ENCODE results near the gene WAC. TPM values are rescaled to one million over a fixed set of nuclear protein-coding genes. Genes with fewer than 3 reads are reported as not detected.

The WAC gene
- total RNA-seq, 2 experiments from 2014 or later, result 95.2 to 102 TPM

GRCh38 chr10:28533571-28534304 lies 820 bp downstream of the WAC start:
- ATAC-seq, result peak; percentile 8
- Mint-ChIP-seq H3K27me3 (no peaks in the 10 kb centered on the region), H3K9me3 (no peaks in the 10 kb centered on the region), H3K36me3 (ENCODE audit: low read depth) (peaks cover 61% of the 10 kb centered on the region), H3K27ac (peak overlapping the region; percentile 96), H3K4me3 (peak overlapping the region; percentile 97), H3K4me1 (ENCODE audit: low read depth) (peaks cover 56% of the 10 kb centered on the region)
- ChIA-PET POLR2A (interaction anchor here (0.5 to 1.3 kb wide), 8 partner anchors 9 to 199 kb away, joined by 3 to 5 read pairs (median 4); no protein-coding TSS in a partner anchor), CTCF (interaction anchor here (0.8 to 1.6 kb wide), 2 partner anchors 9 to 12 kb away, joined by 4 to 5 read pairs; no protein-coding TSS in a partner anchor)
- intact Hi-C loops (cut with micrococcal nuclease), result no loop called here
- DNase-seq, result peak; percentile 81
- no peak for TF ChIP-seq CTCF (IDR thresholded peaks at IDR 0.05)

DNA sequence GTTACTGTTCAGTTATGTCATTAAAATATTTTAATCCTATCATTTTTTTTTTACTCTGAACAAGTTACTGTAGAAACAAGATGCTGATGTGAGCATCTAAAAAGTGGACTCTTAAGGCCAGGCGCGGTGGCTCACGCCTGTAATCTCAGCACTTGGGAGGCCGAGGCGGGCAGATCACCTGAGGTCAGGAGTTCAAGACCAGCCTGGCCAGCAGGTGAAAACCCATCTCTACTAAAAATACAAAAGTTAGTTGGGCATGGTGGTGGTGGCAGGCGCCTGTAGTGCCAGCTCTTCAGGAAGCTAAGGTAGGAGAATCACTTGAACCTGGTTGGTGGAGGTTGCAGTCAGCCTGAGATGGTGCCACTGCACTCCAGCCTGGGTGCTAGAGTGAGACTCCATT lies 2.9 kb downstream of the WAC start:
- no peak for TF ChIP-seq CTCF (IDR thresholded peaks at IDR 0.05)
- peaks cover 50% of the 10 kb centered on the region for H3K4me1 Mint-ChIP-seq (ENCODE audit: low read depth)
- POLR2A ChIA-PET, result interaction anchor here (1.4 to 1.5 kb wide), 2 partner anchors 9 to 46 kb away, joined by 3 to 9 read pairs; no protein-coding TSS in a partner anchor
- CTCF ChIA-PET, result interaction anchor here (1.1 kb wide), 1 partner anchor 15 kb away, joined by 3 read pairs; no protein-coding TSS in a partner anchor
- ATAC-seq (no peak), DNase-seq (peak; percentile 4)
- peak overlapping the region; percentile 46 for H3K27ac Mint-ChIP-seq
- intact Hi-C loops (cut with micrococcal nuclease), result no loop called here
- no peaks in the 10 kb centered on the region for H3K27me3 Mint-ChIP-seq
- H3K36me3 Mint-ChIP-seq (ENCODE audit: low read depth), result peaks cover 63% of the 10 kb centered on the region
- no peaks in the 10 kb centered on the region for H3K9me3 Mint-ChIP-seq
- peak overlapping the region; percentile 8 for H3K4me3 Mint-ChIP-seq

- Mint-ChIP-seq H3K27me3 (no peaks in the 10 kb centered on the region), H3K4me1 (ENCODE audit: low read depth) (peaks cover 63% of the 10 kb centered on the region), H3K4me3 (no peak overlapping the region), H3K27ac (no peak overlapping the region), H3K36me3 (ENCODE audit: low read depth) (peaks cover 76% of the 10 kb centered on the region), H3K9me3 (no peaks in the 10 kb centered on the region)
- DNase-seq (no peak), ATAC-seq (no peak)
- intact Hi-C loops (cut with micrococcal nuclease), result no loop called here
- TF ChIP-seq CTCF (IDR thresholded peaks at IDR 0.05), result no peak
- ChIA-PET CTCF (no interaction called here), POLR2A (interaction anchor here (0.7 to 1.0 kb wide), 3 partner anchors 21 to 74 kb away, joined by 3 to 4 read pairs (median 3); no protein-coding TSS in a partner anchor)
Measured at GRCh38 chr10:28538595-28538994, 5.7 kb downstream of the WAC start.

GRCh38 chr10:28540145-28540544 lies 7.2 kb downstream of the WAC start:
- Mint-ChIP-seq H3K36me3 (ENCODE audit: low read depth) (peaks cover 73% of the 10 kb centered on the region), H3K27me3 (no peaks in the 10 kb centered on the region), H3K4me1 (ENCODE audit: low read depth) (peaks cover 69% of the 10 kb centered on the region), H3K9me3 (no peaks in the 10 kb centered on the region), H3K4me3 (no peak overlapping the region), H3K27ac (peak overlapping the region; percentile 1)
- intact Hi-C loops (cut with micrococcal nuclease), result no loop called here
- ChIA-PET POLR2A (no interaction called here), CTCF (no interaction called here)
- TF ChIP-seq CTCF (IDR thresholded peaks at IDR 0.05), result no peak
- no peak for ATAC-seq
- DNase-seq, result no peak

- POLR2A ChIA-PET, result interaction anchor here (1.0 kb wide), 1 partner anchor 9 kb away, joined by 6 read pairs; the partner anchor contains the start of gene WAC
- DNase-seq, result no peak
Measured at GRCh38 chr10:28541717-28542365, 8.9 kb downstream of the WAC start.

More at GRCh38 chr10:28541717-28542365, 8.9 kb downstream of the WAC start:
- intact Hi-C loops (cut with micrococcal nuclease), result no loop called here
- Mint-ChIP-seq H3K4me3 (no peak overlapping the region), H3K4me1 (ENCODE audit: low read depth) (peaks cover 67% of the 10 kb centered on the region), H3K9me3 (no peaks in the 10 kb centered on the region), H3K36me3 (ENCODE audit: low read depth) (peaks cover 65% of the 10 kb centered on the region), H3K27me3 (no peaks in the 10 kb centered on the region), H3K27ac (peak overlapping the region; percentile 15)
- ATAC-seq, result no peak
- CTCF ChIA-PET, result no interaction called here
- no peak for TF ChIP-seq CTCF (IDR thresholded peaks at IDR 0.05)
